ENCODE measurements around the gene MAP3K20.

DNA sequence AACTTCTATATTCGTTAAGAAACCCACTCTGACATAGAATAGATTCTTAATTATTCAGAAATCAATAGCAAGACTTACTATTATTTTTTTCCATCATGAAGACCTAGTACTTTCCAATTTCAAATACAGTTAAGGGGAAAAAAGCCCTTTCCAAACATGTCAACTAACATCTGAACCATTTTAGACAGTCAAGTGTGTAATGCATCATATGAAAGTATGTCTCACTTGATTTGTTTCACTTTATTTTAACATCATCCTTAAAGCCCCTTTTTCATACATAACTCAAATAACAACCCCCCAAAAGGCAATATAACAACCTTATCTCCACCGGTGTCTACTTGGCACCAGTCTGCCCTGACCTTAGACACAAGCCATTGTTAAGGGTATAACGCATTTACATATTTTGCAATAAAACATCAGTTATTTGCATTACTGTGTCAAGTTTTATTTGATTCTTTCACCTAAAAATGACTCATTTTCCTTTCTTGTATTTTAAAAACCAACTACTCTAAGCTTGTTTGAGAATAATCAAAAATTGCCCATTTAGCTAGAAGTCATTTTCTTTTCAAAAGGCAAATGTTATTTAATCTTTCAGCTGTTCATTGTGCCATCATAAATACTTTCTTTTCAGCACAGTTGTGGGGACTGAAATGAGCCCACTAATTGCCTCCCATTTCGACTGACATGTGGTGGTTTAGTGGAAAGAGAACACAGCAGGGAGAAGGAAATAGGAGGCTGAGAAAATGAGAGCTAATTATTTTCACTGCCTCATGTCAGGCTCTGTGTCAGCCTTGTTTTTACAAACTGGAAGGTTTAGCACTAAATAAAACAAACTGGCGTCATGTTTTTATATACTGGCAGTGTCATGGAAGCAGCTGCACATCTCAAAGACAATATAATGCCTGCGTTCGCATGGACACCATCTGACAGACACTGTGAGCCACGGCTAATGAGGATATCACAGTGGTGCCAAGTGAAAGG, 174.3 kb downstream of the MAP3K20 start:
- TF ChIP-seq EZH2 (IDR thresholded peaks at IDR 0.05) (no peak), EZH2phosphoT487 (IDR thresholded peaks at IDR 0.05) (no peak)
- TF ChIP-seq, protein P1, sequence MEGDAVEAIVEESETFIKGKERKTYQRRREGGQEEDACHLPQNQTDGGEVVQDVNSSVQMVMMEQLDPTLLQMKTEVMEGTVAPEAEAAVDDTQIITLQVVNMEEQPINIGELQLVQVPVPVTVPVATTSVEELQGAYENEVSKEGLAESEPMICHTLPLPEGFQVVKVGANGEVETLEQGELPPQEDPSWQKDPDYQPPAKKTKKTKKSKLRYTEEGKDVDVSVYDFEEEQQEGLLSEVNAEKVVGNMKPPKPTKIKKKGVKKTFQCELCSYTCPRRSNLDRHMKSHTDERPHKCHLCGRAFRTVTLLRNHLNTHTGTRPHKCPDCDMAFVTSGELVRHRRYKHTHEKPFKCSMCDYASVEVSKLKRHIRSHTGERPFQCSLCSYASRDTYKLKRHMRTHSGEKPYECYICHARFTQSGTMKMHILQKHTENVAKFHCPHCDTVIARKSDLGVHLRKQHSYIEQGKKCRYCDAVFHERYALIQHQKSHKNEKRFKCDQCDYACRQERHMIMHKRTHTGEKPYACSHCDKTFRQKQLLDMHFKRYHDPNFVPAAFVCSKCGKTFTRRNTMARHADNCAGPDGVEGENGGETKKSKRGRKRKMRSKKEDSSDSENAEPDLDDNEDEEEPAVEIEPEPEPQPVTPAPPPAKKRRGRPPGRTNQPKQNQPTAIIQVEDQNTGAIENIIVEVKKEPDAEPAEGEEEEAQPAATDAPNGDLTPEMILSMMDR (IDR thresholded peaks at IDR 0.05): no peak

Measured in neural progenitor cell (in vitro differentiated cells).